ENCODE data around the gene LMAN1L.
A peak's percentile ranks its signal among the peaks of the same experiment; 100 is the strongest.

LMAN1L gene

DNA sequence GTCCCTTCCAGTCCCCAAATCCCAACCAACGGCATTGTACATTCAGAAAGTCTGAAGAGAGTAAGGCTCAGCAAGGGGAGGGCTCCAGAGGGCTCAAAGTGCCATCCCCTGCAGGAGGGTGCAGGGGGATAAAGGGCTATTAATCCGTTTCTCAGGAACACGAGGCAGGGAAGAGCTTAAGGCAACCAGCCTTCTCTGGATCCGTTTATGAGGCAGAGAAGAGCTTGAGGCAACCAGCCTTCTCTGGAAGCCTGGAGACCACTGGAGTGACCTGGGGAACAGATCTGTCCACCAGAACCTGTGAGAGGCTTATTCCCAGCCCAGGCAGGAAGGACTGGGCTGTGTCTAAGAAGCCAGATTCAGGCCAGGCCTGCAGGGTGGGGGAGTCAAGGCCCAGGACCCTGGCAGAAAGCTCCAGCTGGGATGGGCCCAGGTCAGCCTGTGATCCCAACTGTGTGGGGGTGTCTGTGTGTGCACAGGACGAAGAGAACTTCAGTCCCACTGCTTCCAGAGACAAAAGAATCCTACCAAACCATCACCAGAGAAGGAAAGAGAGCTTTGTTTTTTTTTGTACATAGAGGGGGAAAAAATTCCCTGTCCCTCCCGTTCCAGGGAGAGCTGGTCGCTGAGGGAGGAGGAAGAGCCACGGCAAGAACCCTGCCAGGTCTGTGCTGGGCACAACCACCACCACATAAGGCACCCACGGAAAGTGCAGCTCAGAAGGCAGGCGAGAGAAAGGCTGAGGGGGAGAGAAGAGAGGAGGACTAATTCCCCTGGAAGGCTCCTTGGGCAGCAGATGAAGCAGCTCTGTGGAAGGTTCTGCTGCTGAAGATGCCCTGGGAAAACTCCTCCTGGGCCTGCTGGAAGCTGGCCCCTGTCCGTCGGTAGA lies 31.9 kb downstream of the LMAN1L start:
- no peak overlapping the region for H3K4me3 ChIP-seq (ENCODE audit: low read depth, low read length)
- H3K36me3 ChIP-seq, result peaks cover 12% of the 10 kb centered on the region

DNA sequence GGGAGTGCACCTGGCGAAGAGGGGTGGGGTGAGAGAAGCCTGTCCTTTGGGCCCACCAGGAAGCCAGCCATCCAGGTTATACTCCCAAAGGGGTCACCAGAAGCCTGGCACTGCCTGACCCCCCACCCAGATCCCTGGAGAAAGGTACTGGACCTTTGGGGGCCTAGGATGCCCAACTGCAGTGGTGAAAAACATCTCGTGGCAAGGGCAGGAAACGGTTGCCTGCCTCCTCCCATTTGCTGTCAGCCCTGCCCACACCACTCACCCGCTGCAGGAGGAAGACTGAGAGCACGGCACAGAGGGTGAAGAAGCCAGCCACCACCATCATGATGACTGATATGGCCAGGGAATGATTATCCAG lies 32.6 kb downstream of the LMAN1L start:
- H3K27me3 ChIP-seq, result no peaks in the 10 kb centered on the region
- peaks cover 11% of the 10 kb centered on the region for H3K4me1 ChIP-seq
- peaks cover 15% of the 10 kb centered on the region for H3K36me3 ChIP-seq
- no peak for DNase-seq
- H3K4me3 ChIP-seq (ENCODE audit: low read depth, low read length), result no peak overlapping the region
- H3K9me3 ChIP-seq, result no peaks in the 10 kb centered on the region
- TF ChIP-seq, protein P1, sequence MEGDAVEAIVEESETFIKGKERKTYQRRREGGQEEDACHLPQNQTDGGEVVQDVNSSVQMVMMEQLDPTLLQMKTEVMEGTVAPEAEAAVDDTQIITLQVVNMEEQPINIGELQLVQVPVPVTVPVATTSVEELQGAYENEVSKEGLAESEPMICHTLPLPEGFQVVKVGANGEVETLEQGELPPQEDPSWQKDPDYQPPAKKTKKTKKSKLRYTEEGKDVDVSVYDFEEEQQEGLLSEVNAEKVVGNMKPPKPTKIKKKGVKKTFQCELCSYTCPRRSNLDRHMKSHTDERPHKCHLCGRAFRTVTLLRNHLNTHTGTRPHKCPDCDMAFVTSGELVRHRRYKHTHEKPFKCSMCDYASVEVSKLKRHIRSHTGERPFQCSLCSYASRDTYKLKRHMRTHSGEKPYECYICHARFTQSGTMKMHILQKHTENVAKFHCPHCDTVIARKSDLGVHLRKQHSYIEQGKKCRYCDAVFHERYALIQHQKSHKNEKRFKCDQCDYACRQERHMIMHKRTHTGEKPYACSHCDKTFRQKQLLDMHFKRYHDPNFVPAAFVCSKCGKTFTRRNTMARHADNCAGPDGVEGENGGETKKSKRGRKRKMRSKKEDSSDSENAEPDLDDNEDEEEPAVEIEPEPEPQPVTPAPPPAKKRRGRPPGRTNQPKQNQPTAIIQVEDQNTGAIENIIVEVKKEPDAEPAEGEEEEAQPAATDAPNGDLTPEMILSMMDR (IDR thresholded peaks at IDR 0.05; ENCODE audit: low read depth, low read length), result no peak

More for the DNA sequence above, 31.9 kb downstream of the LMAN1L start:
- no peak for DNase-seq
- TF ChIP-seq, protein P1 (IDR thresholded peaks at IDR 0.05; ENCODE audit: low read depth, low read length), result no peak
- H3K27me3 ChIP-seq, result no peaks in the 10 kb centered on the region
- H3K9me3 ChIP-seq, result no peaks in the 10 kb centered on the region
- peaks cover 11% of the 10 kb centered on the region for H3K4me1 ChIP-seq

DNA sequence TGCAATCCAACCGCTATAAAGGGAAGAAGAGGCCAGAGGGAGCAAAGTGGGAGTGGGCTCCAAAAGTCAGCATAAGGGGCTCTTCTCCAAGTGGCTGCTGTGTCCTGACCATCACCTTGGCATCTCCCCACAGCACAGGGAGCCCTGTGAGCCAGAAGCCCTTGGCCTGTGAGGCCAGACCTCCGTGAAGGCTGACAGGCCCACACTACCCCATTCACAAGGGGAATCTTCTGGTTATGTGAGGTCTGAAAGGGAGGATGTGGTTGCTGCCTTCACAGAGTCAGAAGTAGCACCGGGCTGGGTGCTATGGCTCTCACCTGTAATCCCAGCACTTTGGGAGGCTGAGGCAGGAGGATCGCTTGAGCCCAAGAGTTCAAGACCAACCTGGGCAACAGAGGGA lies 32.9 kb downstream of the LMAN1L start:
- peaks cover 11% of the 10 kb centered on the region for H3K4me1 ChIP-seq
- H3K27me3 ChIP-seq, result no peaks in the 10 kb centered on the region
- peaks cover 15% of the 10 kb centered on the region for H3K36me3 ChIP-seq

DNA sequence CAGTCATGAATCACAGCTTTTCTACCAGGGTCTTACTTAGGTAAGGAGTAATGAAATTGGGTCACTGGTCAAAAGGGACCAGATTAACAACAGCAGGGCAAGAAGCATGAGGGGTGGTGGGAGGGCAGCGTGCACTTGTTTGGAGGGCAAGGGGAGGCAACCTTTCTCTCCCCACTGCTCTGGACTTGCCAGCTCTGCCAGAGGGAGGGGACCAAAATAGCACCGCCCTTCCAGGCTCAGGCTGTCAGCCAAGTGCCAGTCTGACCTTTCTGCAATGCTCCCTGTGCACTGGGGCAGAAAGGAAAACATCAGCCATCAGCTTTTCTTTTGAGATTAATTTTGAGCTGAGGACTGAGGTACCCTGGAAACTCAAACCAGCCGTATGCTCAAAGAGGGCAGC lies 34.8 kb downstream of the LMAN1L start:
- H3K4me1 ChIP-seq, result peaks cover 9% of the 10 kb centered on the region
- no peaks in the 10 kb centered on the region for H3K9me3 ChIP-seq
- H3K4me3 ChIP-seq (ENCODE audit: low read depth, low read length), result no peak overlapping the region
- peak; percentile 12 for DNase-seq
- H3K36me3 ChIP-seq, result peaks cover 23% of the 10 kb centered on the region
- no peaks in the 10 kb centered on the region for H3K27me3 ChIP-seq
- TF ChIP-seq, protein P1 (IDR thresholded peaks at IDR 0.05; ENCODE audit: low read depth, low read length), result no peak

More for the DNA sequence above, 32.9 kb downstream of the LMAN1L start:
- no peak for DNase-seq
- TF ChIP-seq, protein P1 (IDR thresholded peaks at IDR 0.05; ENCODE audit: low read depth, low read length), result no peak
- Histone ChIP-seq H3K4me3 (ENCODE audit: low read depth, low read length) (no peak overlapping the region), H3K9me3 (no peaks in the 10 kb centered on the region)

DNA sequence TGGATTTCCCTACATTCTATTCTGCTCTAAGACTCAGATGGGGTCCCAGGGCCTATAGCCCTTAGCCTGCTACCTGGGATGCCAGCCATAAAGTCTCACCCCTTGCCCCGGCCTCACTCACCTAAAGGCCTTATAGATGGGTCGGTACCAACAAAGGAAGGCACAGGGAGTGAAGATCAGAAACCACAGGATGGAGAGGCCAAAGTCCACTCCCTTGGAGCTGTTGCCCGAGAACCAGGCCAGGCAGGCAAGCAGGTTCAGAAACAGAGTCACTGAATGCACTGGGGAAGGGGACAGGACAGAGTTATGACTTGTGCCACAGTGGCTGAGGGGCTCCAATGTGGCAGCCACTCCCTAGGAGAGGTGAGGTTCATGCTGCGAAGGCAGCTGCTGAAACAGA lies 37.8 kb downstream of the LMAN1L start:
- peaks cover 32% of the 10 kb centered on the region for H3K36me3 ChIP-seq
- H3K4me1 ChIP-seq, result no peaks in the 10 kb centered on the region
- no peaks in the 10 kb centered on the region for H3K27me3 ChIP-seq
- no peak overlapping the region for H3K4me3 ChIP-seq (ENCODE audit: low read depth, low read length)
- no peaks in the 10 kb centered on the region for H3K9me3 ChIP-seq
- TF ChIP-seq, protein P1 (IDR thresholded peaks at IDR 0.05; ENCODE audit: low read depth, low read length), result no peak
- DNase-seq, result no peak

DNA sequence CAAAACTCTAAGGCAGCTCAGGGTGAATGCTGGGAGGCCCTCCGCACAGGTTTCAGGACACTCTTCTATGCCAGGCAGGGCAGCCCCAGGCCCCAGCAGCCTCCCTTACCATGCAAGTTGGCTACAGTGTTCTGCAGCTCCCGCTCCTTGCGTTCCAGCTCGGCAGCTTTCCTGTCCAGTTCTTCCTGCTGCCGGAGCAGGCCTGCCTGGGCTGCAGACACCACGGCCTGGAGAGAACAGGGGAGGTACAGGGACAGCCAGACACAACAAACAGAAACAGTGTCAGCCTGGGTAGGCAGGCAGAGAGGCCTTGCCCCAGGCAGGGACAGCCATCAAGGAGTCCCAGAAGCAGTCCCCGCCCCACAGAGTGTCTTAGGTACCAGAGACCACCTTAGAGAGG lies 39.3 kb downstream of the LMAN1L start:
- Histone ChIP-seq H3K36me3 (peaks cover 32% of the 10 kb centered on the region), H3K4me3 (ENCODE audit: low read depth, low read length) (no peak overlapping the region), H3K4me1 (no peaks in the 10 kb centered on the region; the same call in 1 of the 2 replicates), H3K27me3 (no peaks in the 10 kb centered on the region), H3K9me3 (no peaks in the 10 kb centered on the region)
- TF ChIP-seq, protein P1 (IDR thresholded peaks at IDR 0.05; ENCODE audit: low read depth, low read length), result no peak
- DNase-seq, result no peak
